Neural cell (in vitro differentiated cells): ENCODE data around the gene RBPJL. TPM values are rescaled to one million over a fixed set of nuclear protein-coding genes. Genes with fewer than 3 reads are reported as not detected.
"Not testable (repeated sequence)": the region's sequence is repeated elsewhere in the genome, so short reads cannot be mapped to it uniquely, and the experiment has no call there.

Experiments
- H2AFZ ChIP-seq: fragments of 200-600, 300-800 bp; sonication (generic), shearing (Covaris generic); 2 replicates; pipeline ENCODE4 v1.6.0; 2014; ENCODE audit warnings: low read depth, mild to moderate bottlenecking, antibody characterized with exemption, low read length, moderate library complexity
- H3F3A ChIP-seq: fragments of 200-600 bp; shearing (Covaris generic); 2 replicates; pipeline ENCODE4 v1.6.1; 2016; ENCODE audit warnings: mild to moderate bottlenecking, moderate library complexity, mixed read lengths, antibody characterized with exemption, low read length; ENCODE audit not compliant: insufficient read depth, poor library complexity, severe bottlenecking
- H3K27ac ChIP-seq: fragments of 200-600, 300-800 bp; sonication (generic), shearing (Covaris generic); 2 replicates; pipeline ENCODE4 v1.5.1; 2014; ENCODE audit warnings: mild to moderate bottlenecking, low read length, moderate library complexity
- H3K27me3 ChIP-seq: fragments of 300-800, 200-600 bp; sonication (generic), shearing (Covaris generic); 2 replicates; pipeline ENCODE4 v1.6.0; 2014; ENCODE audit warnings: mild to moderate bottlenecking, low read depth, low read length, moderate library complexity; ENCODE audit not compliant: insufficient read depth
- H3K36me3 ChIP-seq: fragments of 300-800, 200-600 bp; sonication (generic), shearing (Covaris generic); 2 replicates; pipeline ENCODE4 v1.5.1; 2014; ENCODE audit warnings: mild to moderate bottlenecking, antibody characterized with exemption, low read length, moderate library complexity; ENCODE audit not compliant: insufficient read depth
- H3K4me2 ChIP-seq: fragments of 300-800, 200-600 bp; sonication (generic), shearing (Covaris generic); 2 replicates; pipeline ENCODE4 v1.6.0; 2014; ENCODE audit warnings: mild to moderate bottlenecking, low read length
- H3K4me3 ChIP-seq: fragments of 300-800, 200-600 bp; sonication (generic), shearing (Covaris generic); 2 replicates; pipeline ENCODE4 v1.5.1; 2014; ENCODE audit warnings: mild to moderate bottlenecking, low read length, moderate library complexity
- H3K79me2 ChIP-seq: fragments of 200-600 bp; shearing (Covaris generic); replicated peaks from 2 replicates; pipeline ENCODE4 v1.6.0; 2014; ENCODE audit warnings: mild to moderate bottlenecking, low read length, moderate library complexity; ENCODE audit not compliant: insufficient read depth
- H3K9ac ChIP-seq: fragments of 300-800, 200-600 bp; sonication (generic), shearing (Covaris generic); 2 replicates; pipeline ENCODE4 v1.6.1; 2016; ENCODE audit warnings: mild to moderate bottlenecking, low read length, mixed read lengths
- H3K9me2 ChIP-seq: fragments of 200-600 bp; shearing (Covaris generic); 2 replicates; pipeline ENCODE4 v1.6.1; 2016; ENCODE audit warnings: mild to moderate bottlenecking, low read length, mixed read lengths; ENCODE audit not compliant: insufficient read depth
- H3K9me3 ChIP-seq: fragments of 200-600, 300-800 bp; sonication (generic), shearing (Covaris generic); 2 replicates; pipeline ENCODE4 v1.6.1; 2016; ENCODE audit warnings: mild to moderate bottlenecking, mixed run types, low read length, moderate library complexity, mixed read lengths
- H4K20me1 ChIP-seq: fragments of 200-600 bp; shearing (Covaris generic); 2 replicates; pipeline ENCODE4 v1.6.1; 2016; ENCODE audit warnings: mild to moderate bottlenecking, mixed run types; ENCODE audit not compliant: insufficient read depth
- EP300 ChIP-seq: fragments of 450-650 bp; conservative IDR thresholded peaks from 2 replicates; pipeline ENCODE4 v1.6.1; 2014; ENCODE audit warnings: antibody characterized with exemption, mild to moderate bottlenecking, moderate library complexity; ENCODE audit not compliant: poor library complexity, severe bottlenecking
- EZH2 ChIP-seq: fragments of 200-600, 300-800 bp; shearing (Covaris generic), sonication (generic); IDR thresholded peaks from 2 replicates; pipeline ENCODE4 v1.6.1; 2014; ENCODE audit warnings: antibody characterized with exemption, low read length, borderline replicate concordance, mild to moderate bottlenecking; ENCODE audit not compliant: insufficient read depth, poor library complexity, severe bottlenecking
- MXI1 ChIP-seq: fragments of 450-650 bp; conservative IDR thresholded peaks from 2 replicates; pipeline ENCODE4 v1.6.1; 2014; ENCODE audit warnings: antibody characterized with exemption, mild to moderate bottlenecking; ENCODE audit not compliant: poor library complexity, severe bottlenecking
- POLR2AphosphoS5 ChIP-seq: IDR thresholded peaks from 2 replicates; pipeline ENCODE4 v1.6.1; 2012
- RAD21 ChIP-seq: fragments of 450-650 bp; conservative IDR thresholded peaks from 2 replicates; pipeline ENCODE4 v1.6.1; 2014; ENCODE audit warnings: antibody characterized with exemption, mild to moderate bottlenecking, moderate library complexity
- SMC3 ChIP-seq: fragments of 450-650 bp; conservative IDR thresholded peaks from 2 replicates; pipeline ENCODE4 v1.6.1; 2014; ENCODE audit warnings: antibody characterized with exemption, mild to moderate bottlenecking, moderate library complexity; ENCODE audit not compliant: poor library complexity
- TAF1 ChIP-seq: IDR thresholded peaks from 2 replicates; pipeline ENCODE4 v1.6.1; 2012; ENCODE audit warnings: low read depth
- polyA plus RNA-seq: library from polyadenylated mRNA; depleted of rRNA; stranded (reverse); fragments of >200 nt; gene quantifications from 2 replicates; pipeline ENCODE4 v1.2.3, GENCODE V29; 2014
- TF ChIP-seq, protein P1 (sequence below): fragments of 450-650 bp; IDR thresholded peaks from 2 replicates; pipeline ENCODE4 v1.5.1; 2014; ENCODE audit warnings: antibody characterized with exemption, mild to moderate bottlenecking, moderate library complexity; ENCODE audit not compliant: poor library complexity, severe bottlenecking
- TF ChIP-seq, protein P2 (sequence below): IDR thresholded peaks from 2 replicates; pipeline ENCODE4 v1.6.1; 2012; ENCODE audit warnings: borderline replicate concordance

Gene RBPJL
- polyA plus RNA-seq, 1 donor from 2014 or later = not detected

DNA sequence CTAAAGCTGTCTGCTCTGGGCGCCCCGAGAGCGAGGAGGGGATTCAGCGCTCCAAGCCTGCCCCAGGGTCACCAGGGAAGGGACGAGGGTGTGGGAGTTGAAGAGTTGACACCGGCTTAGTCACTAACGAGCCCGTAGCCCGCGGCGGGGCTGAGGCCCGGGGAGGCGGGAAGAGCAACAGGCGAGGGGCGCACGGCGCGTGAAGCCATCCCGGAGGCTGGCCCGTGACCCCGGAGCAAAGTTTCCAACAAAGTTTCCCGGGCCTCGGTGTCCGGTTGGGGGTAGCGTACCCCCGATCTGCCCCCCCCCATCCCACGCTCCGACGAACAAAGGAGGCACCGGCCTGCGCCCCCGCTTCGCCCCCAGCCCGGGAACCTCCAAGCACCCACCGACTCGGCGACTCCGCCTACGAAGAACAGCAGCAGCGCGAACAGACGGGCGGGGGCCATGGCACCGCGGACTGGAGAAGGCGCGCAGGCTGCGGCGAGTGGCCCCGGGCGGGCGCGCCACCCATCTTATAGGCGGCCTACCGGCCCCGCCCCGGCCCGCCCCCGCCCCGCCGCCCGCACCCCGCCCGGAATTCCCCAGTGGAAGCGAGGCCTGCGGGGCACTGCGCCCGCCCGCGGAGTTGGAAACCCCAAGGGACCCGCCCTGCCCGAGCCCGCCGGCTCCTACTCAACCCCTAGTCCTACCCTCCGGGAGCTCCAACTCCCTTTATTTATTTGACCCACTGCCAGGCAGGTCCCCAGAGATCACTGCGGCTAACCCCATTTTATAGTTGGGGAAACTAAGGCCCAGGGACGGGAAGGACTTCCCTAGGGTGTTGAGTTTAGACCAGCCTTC is 41.5 kb downstream of the RBPJL start, which contains the start of gene SDC4:
TSS of gene SDC4 (minus strand) at position 489 of the 843 bp plus-strand sequence. CDS start at position 449, 40 bp downstream.
- H3K9ac ChIP-seq = no peak within 1 kb of the TSS
- peaks cover 15% of the 10 kb centered on the region for H3K27me3 ChIP-seq
- H3K4me2 ChIP-seq = no peak within 1 kb of the TSS
- H3K27ac ChIP-seq = no peak within 1 kb of the TSS
- no peak within 1 kb of the TSS for H2AFZ ChIP-seq
- H3F3A ChIP-seq = no peaks in the 10 kb centered on the region
- TF ChIP-seq EP300 = no peak
- TF ChIP-seq, protein P1, sequence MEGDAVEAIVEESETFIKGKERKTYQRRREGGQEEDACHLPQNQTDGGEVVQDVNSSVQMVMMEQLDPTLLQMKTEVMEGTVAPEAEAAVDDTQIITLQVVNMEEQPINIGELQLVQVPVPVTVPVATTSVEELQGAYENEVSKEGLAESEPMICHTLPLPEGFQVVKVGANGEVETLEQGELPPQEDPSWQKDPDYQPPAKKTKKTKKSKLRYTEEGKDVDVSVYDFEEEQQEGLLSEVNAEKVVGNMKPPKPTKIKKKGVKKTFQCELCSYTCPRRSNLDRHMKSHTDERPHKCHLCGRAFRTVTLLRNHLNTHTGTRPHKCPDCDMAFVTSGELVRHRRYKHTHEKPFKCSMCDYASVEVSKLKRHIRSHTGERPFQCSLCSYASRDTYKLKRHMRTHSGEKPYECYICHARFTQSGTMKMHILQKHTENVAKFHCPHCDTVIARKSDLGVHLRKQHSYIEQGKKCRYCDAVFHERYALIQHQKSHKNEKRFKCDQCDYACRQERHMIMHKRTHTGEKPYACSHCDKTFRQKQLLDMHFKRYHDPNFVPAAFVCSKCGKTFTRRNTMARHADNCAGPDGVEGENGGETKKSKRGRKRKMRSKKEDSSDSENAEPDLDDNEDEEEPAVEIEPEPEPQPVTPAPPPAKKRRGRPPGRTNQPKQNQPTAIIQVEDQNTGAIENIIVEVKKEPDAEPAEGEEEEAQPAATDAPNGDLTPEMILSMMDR = no peak
- no peak for TF ChIP-seq RAD21
- no peak for TF ChIP-seq SMC3
- no peak for TF ChIP-seq EZH2
- no peaks in the 10 kb centered on the region for H4K20me1 ChIP-seq
- no peaks in the 10 kb centered on the region for H3K79me2 ChIP-seq
- no peaks in the 10 kb centered on the region for H3K36me3 ChIP-seq
- peak within 1 kb of the TSS; percentile 55 for H3K4me3 ChIP-seq
- no peaks in the 10 kb centered on the region for H3K9me2 ChIP-seq
- no peaks in the 10 kb centered on the region for H3K9me3 ChIP-seq

DNA sequence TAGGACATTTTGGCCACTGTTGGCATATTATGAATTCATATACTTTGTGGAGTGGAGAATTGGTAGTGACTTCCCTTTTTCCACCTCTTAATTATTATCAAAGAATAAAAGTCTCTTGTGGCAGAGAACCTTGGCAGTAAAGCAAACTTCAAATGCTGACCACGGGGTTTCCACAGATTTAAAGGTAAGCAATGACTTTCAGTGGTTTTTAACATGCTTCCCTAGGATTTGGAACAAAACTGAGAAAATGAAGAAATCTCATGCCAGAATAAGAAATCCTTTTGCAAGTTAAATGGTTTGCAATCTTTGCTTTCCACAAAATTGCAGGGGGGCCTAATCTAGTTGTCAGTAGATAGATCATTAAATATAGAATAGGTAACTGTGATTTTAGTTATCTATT is 43.6 kb downstream of the RBPJL start:
- H3K4me3 ChIP-seq = no peak overlapping the region
- no peaks in the 10 kb centered on the region for H3K9me2 ChIP-seq
- H4K20me1 ChIP-seq = no peaks in the 10 kb centered on the region
- no peak overlapping the region for H3K9ac ChIP-seq
- peaks cover 15% of the 10 kb centered on the region for H3K27me3 ChIP-seq
- no peaks in the 10 kb centered on the region for H3F3A ChIP-seq
- H2AFZ ChIP-seq = no peak overlapping the region
- H3K79me2 ChIP-seq = no peaks in the 10 kb centered on the region
- no peaks in the 10 kb centered on the region for H3K36me3 ChIP-seq
- TF ChIP-seq, protein P2, sequence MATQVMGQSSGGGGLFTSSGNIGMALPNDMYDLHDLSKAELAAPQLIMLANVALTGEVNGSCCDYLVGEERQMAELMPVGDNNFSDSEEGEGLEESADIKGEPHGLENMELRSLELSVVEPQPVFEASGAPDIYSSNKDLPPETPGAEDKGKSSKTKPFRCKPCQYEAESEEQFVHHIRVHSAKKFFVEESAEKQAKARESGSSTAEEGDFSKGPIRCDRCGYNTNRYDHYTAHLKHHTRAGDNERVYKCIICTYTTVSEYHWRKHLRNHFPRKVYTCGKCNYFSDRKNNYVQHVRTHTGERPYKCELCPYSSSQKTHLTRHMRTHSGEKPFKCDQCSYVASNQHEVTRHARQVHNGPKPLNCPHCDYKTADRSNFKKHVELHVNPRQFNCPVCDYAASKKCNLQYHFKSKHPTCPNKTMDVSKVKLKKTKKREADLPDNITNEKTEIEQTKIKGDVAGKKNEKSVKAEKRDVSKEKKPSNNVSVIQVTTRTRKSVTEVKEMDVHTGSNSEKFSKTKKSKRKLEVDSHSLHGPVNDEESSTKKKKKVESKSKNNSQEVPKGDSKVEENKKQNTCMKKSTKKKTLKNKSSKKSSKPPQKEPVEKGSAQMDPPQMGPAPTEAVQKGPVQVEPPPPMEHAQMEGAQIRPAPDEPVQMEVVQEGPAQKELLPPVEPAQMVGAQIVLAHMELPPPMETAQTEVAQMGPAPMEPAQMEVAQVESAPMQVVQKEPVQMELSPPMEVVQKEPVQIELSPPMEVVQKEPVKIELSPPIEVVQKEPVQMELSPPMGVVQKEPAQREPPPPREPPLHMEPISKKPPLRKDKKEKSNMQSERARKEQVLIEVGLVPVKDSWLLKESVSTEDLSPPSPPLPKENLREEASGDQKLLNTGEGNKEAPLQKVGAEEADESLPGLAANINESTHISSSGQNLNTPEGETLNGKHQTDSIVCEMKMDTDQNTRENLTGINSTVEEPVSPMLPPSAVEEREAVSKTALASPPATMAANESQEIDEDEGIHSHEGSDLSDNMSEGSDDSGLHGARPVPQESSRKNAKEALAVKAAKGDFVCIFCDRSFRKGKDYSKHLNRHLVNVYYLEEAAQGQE = no peak
- TF ChIP-seq MXI1 (no peak), EZH2 (no peak), POLR2AphosphoS5 (no peak), EP300 (no peak), SMC3 (no peak), TAF1 (no peak), RAD21 (no peak)
- TF ChIP-seq, protein P1 = no peak
- no peaks in the 10 kb centered on the region for H3K9me3 ChIP-seq
- no peak overlapping the region for H3K27ac ChIP-seq
- no peak overlapping the region for H3K4me2 ChIP-seq

DNA sequence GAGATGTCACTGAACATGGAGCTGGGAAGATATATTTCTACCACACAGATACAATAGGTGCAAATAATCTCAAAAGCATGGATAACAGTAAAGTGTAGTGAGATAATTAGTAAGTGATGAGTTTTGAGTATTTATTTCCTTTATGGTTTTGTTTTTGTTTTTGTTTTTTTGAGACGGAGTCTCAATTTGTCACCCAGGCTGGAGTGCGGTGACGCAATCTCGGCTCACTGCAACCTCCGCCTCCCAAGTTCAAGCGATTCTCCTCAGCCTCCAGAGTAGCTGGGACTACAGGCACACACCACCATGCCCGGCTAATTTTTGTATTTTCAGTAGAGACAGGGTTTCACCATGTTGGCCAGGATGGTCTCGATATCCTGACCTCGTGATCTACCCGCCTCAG is 44.2 kb downstream of the RBPJL start:
- not testable (repeated sequence) for H2AFZ ChIP-seq, H3K9me3 ChIP-seq
- H3K27me3 ChIP-seq = peaks cover 15% of the 10 kb centered on the region

More for the DNA sequence above, 44.2 kb downstream of the RBPJL start:
- H3K79me2 ChIP-seq, H3K9ac ChIP-seq, H3K9me2 ChIP-seq, H3K4me2 ChIP-seq, H3K4me3 ChIP-seq, H3K36me3 ChIP-seq, H3K27ac ChIP-seq, H4K20me1 ChIP-seq, H3F3A ChIP-seq: not testable (repeated sequence)
